T-cell (primary cell): ENCODE data around the gene POLR2L. TPM values are rescaled to one million over a fixed set of nuclear protein-coding genes. Genes with fewer than 3 reads are reported as not detected.

ENCODE experiments used
- ATAC-seq, 4 experiments: fragments of 200-7000 bp in 3 of 4; fragments of 150-1000 bp in 1 of 4; cut with Tn5 transposase; replicated peaks in 1 of 4; 1 replicate in 3 of 4; 2 replicates in 1 of 4; pipeline ENCODE4 v1.10.0; 2021; ENCODE audit warnings: moderate library complexity in 3 of 4, mild to moderate bottlenecking in 2 of 4, moderate number of reproducible peaks in 1 of 4
- CTCF ChIA-PET, 2 donors: fragments of 300-600 bp; sonication (Branson Sonifier 250); formaldehyde crosslinking; loops; one replicate each; lab custom pipeline; 2022; ENCODE audit warnings: antibody characterized with exemption in 2 of 2; lab: Charles Lee
- POLR2A ChIA-PET, 2 donors: fragments of 300-600 bp; sonication (Branson Sonifier 250); formaldehyde crosslinking; loops; one replicate each; lab custom pipeline; 2022; ENCODE audit warnings: antibody characterized with exemption in 2 of 2; lab: Charles Lee
- DNase-seq, 35 experiments: peaks; one replicate each; pipeline versions ENCODE4 v3.0.0 to v3.0.0-alpha.2; 2013 to 2023
- H3K27ac ChIP-seq: one replicate; pipeline ENCODE4 v1.5.1; 2013; ENCODE audit warnings: low read length
- H3K27me3 ChIP-seq, 2 experiments: replicated peaks in 1 of 2; 1 replicate in 1 of 2; 2 replicates in 1 of 2; pipeline versions ENCODE4 v1.6.1 to v1.7.0; 2013; ENCODE audit warnings: low read length in 1 of 2, mixed read lengths in 1 of 2; ENCODE audit not compliant: control insufficient read depth in 2 of 2, insufficient read depth in 2 of 2; ENCODE audit errors: extremely low read depth in 1 of 2
- H3K36me3 ChIP-seq, 2 donors: 1 replicate in 1 of 2; 2 replicates in 1 of 2; pipeline versions ENCODE4 v1.6.1 to v1.7.0; 2013; ENCODE audit warnings: low read length in 1 of 2; ENCODE audit not compliant: control insufficient read depth in 2 of 2, insufficient read depth in 1 of 2; ENCODE audit errors: extremely low read depth in 1 of 2
- H3K4me1 ChIP-seq, 2 experiments: 1 replicate in 1 of 2; 2 replicates in 1 of 2; pipeline versions ENCODE4 v1.6.1 to v1.7.0; 2013; ENCODE audit warnings: low read length in 2 of 2, mixed read lengths in 1 of 2; ENCODE audit not compliant: insufficient read depth in 2 of 2, control insufficient read depth in 1 of 2; ENCODE audit errors: extremely low read depth in 1 of 2
- H3K4me3 ChIP-seq, 2 donors: 1 replicate in 1 of 2; 2 replicates in 1 of 2; pipeline versions ENCODE4 v1.5.1 to v1.7.0; 2013; ENCODE audit warnings: mild to moderate bottlenecking in 2 of 2, low read length in 1 of 2, moderate library complexity in 1 of 2; ENCODE audit not compliant: control insufficient read depth in 1 of 2; ENCODE audit errors: extremely low read depth in 1 of 2
- H3K9me3 ChIP-seq: 2 replicates; pipeline ENCODE4 v1.7.0; 2013
- H3K27ac Mint-ChIP-seq, 2 donors: one replicate each; pipeline ENCODE4 v1.8.0; 2020 to 2021; ENCODE audit warnings: mild to moderate bottlenecking in 2 of 2, mixed read lengths in 2 of 2
- H3K27me3 Mint-ChIP-seq, 2 donors: one replicate each; pipeline ENCODE4 v1.8.0; 2021 to 2022; ENCODE audit warnings: mixed read lengths in 2 of 2
- H3K36me3 Mint-ChIP-seq: one replicate; pipeline ENCODE4 v1.8.0; 2021; ENCODE audit warnings: mixed read lengths
- H3K4me1 Mint-ChIP-seq, 3 donors: one replicate each; pipeline ENCODE4 v1.8.0; 2020 to 2022; ENCODE audit warnings: mixed read lengths in 3 of 3, mild to moderate bottlenecking in 1 of 3
- H3K4me3 Mint-ChIP-seq, 3 donors: one replicate each; pipeline ENCODE4 v1.8.0; 2020 to 2022; ENCODE audit warnings: mild to moderate bottlenecking in 3 of 3, mixed read lengths in 3 of 3, moderate library complexity in 3 of 3
- H3K9me3 Mint-ChIP-seq, 3 donors: one replicate each; pipeline ENCODE4 v1.8.0; 2020 to 2022; ENCODE audit warnings: mixed read lengths in 3 of 3
- WGBS: methylation state at CpG from one replicate; pipeline ENCODE4 v1.1.5; 2013; ENCODE audit warnings: missing lambda C conversion rate; ENCODE audit not compliant: insufficient coverage; 5-methylcytosine and 5-hydroxymethylcytosine counted together
- total RNA-seq, 35 experiments: library from RNA in 6 of 35; stranded (reverse) in 6 of 35; fragments of 120-200 nt in 1 of 35; gene quantifications; one replicate each; pipeline versions ENCODE4 v1.2.1 to v1.2.4 and lab custom pipeline; 2013 to 2026

Gene POLR2L
- total RNA-seq (10 to 100 TPM; 34.2 to 73.9 (median 68.7) TPM), total RNA-seq (lab: John Stamatoyannopoulos, UW) (17.2 to 62.2 (median 24.2) reads per million in 29 experiments)
- total RNA-seq (2013), result 36.8 TPM

DNA sequence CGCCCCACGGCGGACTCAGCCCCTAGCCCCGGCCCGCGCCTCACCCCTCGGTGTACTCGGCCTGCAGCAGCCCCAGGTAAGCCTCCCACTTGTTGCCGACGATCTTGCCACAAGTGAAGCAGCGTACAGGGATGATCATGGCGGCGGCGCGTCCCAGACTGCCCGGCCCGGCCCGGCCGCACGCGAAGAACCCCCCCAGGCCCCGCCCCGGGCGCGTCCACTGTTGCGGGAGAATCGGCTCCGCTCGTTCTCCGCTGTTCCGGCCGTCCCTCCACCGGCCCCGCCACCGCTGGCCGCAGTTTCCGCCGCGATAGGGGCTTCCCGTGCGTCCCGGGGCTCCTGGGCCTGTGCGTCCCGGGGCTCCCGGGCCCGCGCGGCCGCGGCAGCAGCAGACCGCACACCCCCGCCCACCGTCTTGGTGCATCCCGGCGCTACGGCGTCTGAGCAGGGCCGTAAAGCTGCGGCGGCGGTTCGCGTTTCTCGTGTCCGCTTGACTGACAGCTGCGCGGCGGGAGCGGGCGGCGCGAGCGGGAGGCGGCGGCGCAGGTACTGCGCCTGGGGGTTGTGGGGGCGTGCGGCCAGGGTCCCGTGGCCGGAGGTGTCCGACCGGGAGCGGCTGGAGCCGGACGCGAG, at the start of gene POLR2L, which contains the start of gene TSPAN4:
TSS of gene POLR2L (minus strand) at position 160 of the 633 bp plus-strand sequence. CDS start at position 139, 21 bp downstream.
TSS of gene TSPAN4 (plus strand) at position 483 of the 633 bp plus-strand sequence. CDS start 7,453 bp downstream, outside the sequence.
- peak within 1 kb of the TSS; percentile 80 to 85 (median 83) for H3K4me3 Mint-ChIP-seq
- peak within 1 kb of the TSS; percentile 79 to 82 for H3K27ac Mint-ChIP-seq
- Histone ChIP-seq H3K27me3 (peaks cover 0 to 38% of the 10 kb centered on the region in 2 experiments), H3K27ac (no peak within 1 kb of the TSS), H3K9me3 (no peaks in the 10 kb centered on the region), H3K4me1 (peaks cover 9 to 52% of the 10 kb centered on the region in 2 experiments), H3K36me3 (peaks cover 5 to 26% of the 10 kb centered on the region in 2 donors), H3K4me3 (peak within 1 kb of the TSS; percentile 85 to 93)
- peaks cover 2% of the 10 kb centered on the region for H3K36me3 Mint-ChIP-seq
- H3K27me3 Mint-ChIP-seq, result no peaks in the 10 kb centered on the region
- DNase-seq, result peak; percentile 64 to 93 (median 81)
- ChIA-PET CTCF (interaction anchor here in 1 of 2 donors (0.6 kb wide), 1 partner anchor 361 kb away, joined by 3 read pairs; no protein-coding TSS in a partner anchor), POLR2A (interaction anchor here in 1 of 2 donors (0.6 kb wide), 2 partner anchors 11 to 148 kb away, joined by 3 to 4 read pairs; no protein-coding TSS in a partner anchor)
- no peaks in the 10 kb centered on the region for H3K9me3 Mint-ChIP-seq
- WGBS, result under 1% methylated on average over 87 of the region's 87 CpGs
- H3K4me1 Mint-ChIP-seq, result peaks cover 19 to 31% (median 21%) of the 10 kb centered on the region in 3 donors
- ATAC-seq, result peak; percentile 83 to 88 (median 86)

GRCh38 chr11:890794-891540, 48.6 kb upstream of the POLR2L start:
- H3K9me3 Mint-ChIP-seq, result no peaks in the 10 kb centered on the region
- CTCF ChIA-PET, result no interaction called here
- Histone ChIP-seq H3K9me3 (no peaks in the 10 kb centered on the region), H3K27ac (no peak overlapping the region), H3K4me1 (no peaks in the 10 kb centered on the region), H3K36me3 (peaks cover 0 to 4% of the 10 kb centered on the region in 2 donors), H3K4me3 (no peak overlapping the region), H3K27me3 (no peaks in the 10 kb centered on the region)
- H3K4me3 Mint-ChIP-seq, result no peak overlapping the region
- DNase-seq (no peak), ATAC-seq (no peak)
- H3K27me3 Mint-ChIP-seq, result no peaks in the 10 kb centered on the region
- POLR2A ChIA-PET, result no interaction called here
- no peaks in the 10 kb centered on the region for H3K4me1 Mint-ChIP-seq
- peaks cover 9% of the 10 kb centered on the region for H3K36me3 Mint-ChIP-seq
- no peak overlapping the region for H3K27ac Mint-ChIP-seq
- WGBS, result 83% methylated on average over 5 of the region's 27 CpGs

DNA sequence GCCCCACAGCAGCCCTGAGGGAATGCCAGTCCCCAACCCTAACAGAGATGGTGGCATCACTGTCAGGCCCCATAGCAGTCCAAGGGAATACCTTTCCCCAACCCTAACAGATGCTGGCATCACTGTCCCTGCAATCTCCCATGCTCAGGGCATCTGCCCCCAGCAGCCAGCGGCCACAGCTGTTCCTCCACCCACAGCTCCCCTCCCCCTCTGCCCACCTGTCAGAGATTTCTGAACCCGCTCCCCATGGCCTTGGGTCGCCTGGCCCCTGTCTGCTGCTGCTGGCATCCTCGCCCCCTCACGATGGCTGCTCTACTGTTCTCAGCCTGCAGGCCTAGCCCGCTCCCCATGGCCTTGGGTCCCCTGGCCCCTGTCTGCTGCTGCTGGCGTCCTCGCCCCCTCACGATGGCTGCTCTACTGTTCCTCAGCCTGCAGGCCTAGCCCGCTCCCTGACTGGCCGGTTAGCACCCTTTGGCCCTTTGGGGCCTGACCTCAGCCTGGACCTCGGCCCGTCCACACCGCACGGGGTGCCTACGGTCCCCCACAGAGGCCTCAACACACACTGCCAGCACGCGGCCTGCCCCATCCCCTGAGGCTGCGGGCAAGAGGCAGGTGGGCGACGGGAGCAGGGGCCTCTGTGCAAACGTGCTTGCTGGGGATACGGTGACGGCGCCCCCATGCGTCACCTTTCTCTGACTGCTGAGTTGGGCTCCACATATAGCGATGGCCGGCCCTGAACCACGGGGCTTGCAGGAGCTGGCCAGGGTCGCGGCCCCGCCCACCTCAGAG, 47.6 kb upstream of the POLR2L start:
- CTCF ChIA-PET, result no interaction called here
- Histone ChIP-seq H3K27ac (no peak overlapping the region), H3K4me3 (no peak overlapping the region), H3K4me1 (no peaks in the 10 kb centered on the region), H3K9me3 (no peaks in the 10 kb centered on the region), H3K27me3 (no peaks in the 10 kb centered on the region), H3K36me3 (peaks cover 0 to 4% of the 10 kb centered on the region in 2 donors)
- Mint-ChIP-seq H3K27ac (no peak overlapping the region), H3K27me3 (no peaks in the 10 kb centered on the region), H3K36me3 (peaks cover 12% of the 10 kb centered on the region), H3K4me1 (no peaks in the 10 kb centered on the region), H3K4me3 (no peak overlapping the region), H3K9me3 (no peaks in the 10 kb centered on the region)
- 94% methylated on average over 31 of the region's 32 CpGs for WGBS
- ATAC-seq, result no peak
- POLR2A ChIA-PET, result interaction anchor here in 1 of 2 donors (0.6 kb wide), 1 partner anchor 54 kb away, joined by 3 read pairs; no protein-coding TSS in a partner anchor
- DNase-seq, result no peak

GRCh38 chr11:889257-889656, 46.9 kb upstream of the POLR2L start:
- ChIA-PET CTCF (no interaction called here), POLR2A (no interaction called here)
- Histone ChIP-seq H3K4me1 (no peaks in the 10 kb centered on the region), H3K36me3 (peaks cover 0 to 4% of the 10 kb centered on the region in 2 donors), H3K27me3 (no peaks in the 10 kb centered on the region), H3K4me3 (no peak overlapping the region), H3K9me3 (no peaks in the 10 kb centered on the region), H3K27ac (no peak overlapping the region)
- H3K4me3 Mint-ChIP-seq, result no peak overlapping the region
- WGBS, result 96% methylated on average over 13 of the region's 13 CpGs
- no peaks in the 10 kb centered on the region for H3K9me3 Mint-ChIP-seq
- DNase-seq (no peak), ATAC-seq (no peak)
- no peaks in the 10 kb centered on the region for H3K27me3 Mint-ChIP-seq
- no peaks in the 10 kb centered on the region for H3K4me1 Mint-ChIP-seq
- H3K27ac Mint-ChIP-seq, result no peak overlapping the region
- H3K36me3 Mint-ChIP-seq, result peaks cover 12% of the 10 kb centered on the region

GRCh38 chr11:888310-889212, 46.2 kb upstream of the POLR2L start:
- WGBS, result 93% methylated on average over 34 of the region's 45 CpGs
- ChIA-PET POLR2A (no interaction called here), CTCF (no interaction called here)
- Histone ChIP-seq H3K9me3 (no peaks in the 10 kb centered on the region), H3K4me1 (no peaks in the 10 kb centered on the region), H3K4me3 (no peak overlapping the region), H3K27ac (no peak overlapping the region), H3K36me3 (peaks cover 4 to 10% of the 10 kb centered on the region in 2 donors), H3K27me3 (no peaks in the 10 kb centered on the region)
- Mint-ChIP-seq H3K36me3 (peaks cover 12% of the 10 kb centered on the region), H3K27ac (no peak overlapping the region), H3K4me1 (no peaks in the 10 kb centered on the region), H3K4me3 (no peak overlapping the region), H3K27me3 (no peaks in the 10 kb centered on the region), H3K9me3 (no peaks in the 10 kb centered on the region)
- ATAC-seq (no peak), DNase-seq (no peak)
